Activated CD8-positive, alpha-beta memory T cell treated with anti-CD3 and anti-CD28 coated beads for 24 hours (primary cell): ENCODE measurements around the gene SP3.

Source experiments
- DNase-seq: peaks from one replicate; pipeline ENCODE4 v3.0.0-alpha.2; 2020

Gene SP3

DNA sequence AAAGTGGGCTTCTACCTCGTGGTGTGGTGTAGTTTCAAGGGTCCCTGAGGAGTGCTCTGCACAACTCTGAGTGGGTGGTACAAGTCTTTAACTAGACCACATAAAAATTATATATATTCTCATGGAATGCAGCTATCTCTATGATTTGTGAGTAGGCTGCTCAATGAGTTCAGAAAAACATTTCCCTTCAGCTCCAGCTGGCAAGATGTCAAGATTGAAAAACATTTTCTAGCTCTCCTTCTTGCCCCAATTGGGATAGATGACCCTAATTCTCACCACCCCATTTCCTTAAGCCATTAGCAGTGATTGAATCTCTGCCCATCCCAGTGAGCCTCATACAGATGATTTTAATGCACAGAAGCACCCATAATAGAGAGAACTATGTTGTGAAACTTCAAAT lies 28.3 kb upstream of the SP3 start:
- DNase-seq: no peak

DNA sequence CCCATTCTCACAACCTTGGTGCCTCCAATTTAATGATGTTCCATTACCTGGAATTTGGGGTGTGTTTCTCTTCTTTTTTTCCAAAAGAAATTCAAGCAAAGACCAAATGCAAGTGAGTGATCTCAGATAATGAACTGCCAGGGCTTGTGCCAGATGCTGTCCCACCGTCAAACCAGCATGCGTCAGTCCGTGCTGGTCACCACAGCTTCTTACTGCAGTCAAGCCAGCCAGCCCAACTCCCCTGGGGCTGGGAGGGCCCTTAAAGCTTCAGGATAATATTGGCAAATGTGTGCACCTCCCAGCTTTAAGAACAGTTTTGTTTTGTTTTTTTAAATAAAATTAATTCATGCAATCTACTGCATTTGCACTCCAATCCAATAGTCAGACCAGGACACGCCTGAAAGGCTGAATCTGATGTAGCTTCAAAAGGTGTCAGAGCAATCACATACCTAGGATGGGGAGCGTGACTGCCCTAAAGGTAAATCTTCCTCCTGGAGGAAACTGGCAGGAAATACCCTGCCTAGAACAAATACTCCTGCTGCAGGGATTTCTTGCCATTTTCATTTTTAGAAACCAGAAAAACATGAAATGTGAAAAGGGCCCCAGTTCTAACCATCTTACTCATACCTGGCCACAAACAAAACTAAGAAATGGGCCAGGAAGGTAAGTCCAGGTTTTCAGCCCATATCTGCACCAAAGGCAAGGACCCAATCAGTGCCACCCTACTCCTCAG lies 26.8 kb upstream of the SP3 start:
- no peak for DNase-seq

DNA sequence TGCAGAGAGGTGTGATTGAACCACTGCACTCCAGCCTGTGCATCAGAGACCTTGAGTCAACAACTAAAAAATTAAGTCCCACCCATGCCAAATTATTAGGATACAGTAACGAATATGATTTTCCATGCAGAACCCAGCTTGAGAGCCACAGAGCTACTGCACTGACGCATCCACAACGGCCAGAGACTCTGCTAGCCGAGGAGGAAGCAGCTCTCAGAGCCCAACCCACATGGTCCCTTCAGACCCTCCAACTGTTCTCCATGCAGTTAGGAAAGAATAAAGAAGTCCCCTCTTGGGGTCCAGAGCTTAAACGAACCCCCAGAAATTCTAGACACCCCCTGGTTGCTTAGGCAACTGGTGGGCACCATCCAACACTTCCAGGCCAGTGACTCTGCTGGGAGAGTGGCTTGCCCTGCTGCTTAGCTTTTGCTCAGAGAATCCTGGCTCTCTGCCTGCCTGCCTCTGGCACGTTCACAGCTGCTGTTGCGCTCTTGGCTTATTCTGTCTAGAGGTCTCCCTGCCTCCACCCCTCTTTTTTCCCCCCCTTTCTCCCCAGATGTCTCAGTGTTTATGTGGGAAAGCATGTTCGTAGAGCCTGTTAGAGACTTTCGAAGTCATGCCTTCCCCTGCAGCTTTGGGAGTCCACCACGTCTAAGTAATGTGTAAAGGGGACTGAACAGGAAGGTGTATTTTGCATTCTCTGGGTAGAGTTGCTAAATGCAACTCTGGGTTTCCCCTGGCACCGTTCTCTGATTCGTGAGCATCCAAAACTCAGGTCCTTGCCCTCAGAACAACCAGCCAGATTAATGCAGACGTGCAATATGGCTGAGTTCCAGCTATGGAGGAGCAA lies 26.0 kb upstream of the SP3 start:
- DNase-seq: no peak

DNA sequence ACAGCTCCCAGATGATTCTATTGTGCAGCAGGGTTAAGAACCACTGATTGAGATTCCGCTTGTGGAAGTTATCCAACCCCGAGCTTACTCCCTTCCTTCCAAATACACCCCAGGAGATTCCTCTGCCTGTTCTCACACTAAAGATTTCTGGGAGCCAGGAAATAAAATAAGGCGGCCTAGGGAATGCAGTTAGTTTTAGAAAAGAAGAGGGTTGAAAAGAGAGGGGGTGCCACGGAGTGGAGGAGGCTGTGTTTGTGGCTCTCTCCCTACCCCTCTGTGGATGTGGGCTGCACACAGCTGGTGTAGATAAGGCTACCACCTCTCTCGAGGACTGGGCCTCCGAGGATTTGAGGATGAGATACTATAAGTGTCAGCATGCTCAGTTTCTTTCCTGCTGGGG lies 25.1 kb upstream of the SP3 start:
- DNase-seq: no peak

DNA sequence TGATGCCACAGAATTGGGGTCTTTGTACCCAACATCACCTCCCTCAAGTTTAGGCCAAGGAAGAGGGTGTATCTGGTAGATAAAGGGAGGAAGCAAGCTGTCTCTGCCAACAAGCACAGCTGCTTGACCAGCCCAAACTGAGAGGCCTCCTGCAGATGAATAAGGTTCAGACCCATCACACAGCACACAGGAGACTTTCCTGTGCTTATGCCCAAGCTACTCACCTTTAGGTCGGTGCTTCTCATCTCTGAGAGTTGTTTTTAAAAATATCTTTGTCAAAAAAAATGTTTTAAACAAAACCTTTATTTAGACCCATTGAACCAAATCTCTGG lies 24.7 kb upstream of the SP3 start:
- DNase-seq: no peak

DNA sequence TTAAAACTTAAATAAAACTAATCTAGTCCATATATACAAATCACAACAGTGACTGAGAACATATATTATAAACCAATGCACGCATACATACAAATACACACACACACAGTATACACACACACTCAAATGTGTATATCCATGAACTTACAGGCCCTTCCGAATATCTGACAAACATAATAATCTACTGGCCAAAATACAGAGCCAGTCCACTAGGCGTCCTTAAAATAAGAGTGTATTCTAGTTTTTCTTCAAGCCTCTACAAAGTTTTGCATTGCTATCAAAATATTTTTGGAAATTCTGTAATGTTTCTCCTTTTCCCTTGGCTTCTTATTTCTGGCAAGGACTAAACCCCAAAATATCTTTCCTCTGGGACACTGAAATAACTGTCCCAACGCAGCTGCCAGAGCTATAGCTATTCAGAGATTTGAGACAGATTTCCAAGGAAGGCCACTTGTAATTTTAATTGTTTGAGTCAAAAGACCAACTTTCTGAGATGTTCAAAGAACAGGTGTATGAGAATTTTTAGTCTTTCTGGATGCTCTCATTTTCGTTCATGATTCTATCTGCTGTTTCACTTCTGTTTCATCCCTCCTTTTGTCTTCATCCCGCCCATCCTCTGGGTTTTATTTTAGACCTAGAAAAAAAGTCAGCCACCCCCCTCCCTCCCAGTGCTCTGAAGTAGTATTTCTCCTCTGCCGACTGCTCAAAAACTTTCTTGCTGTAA lies 24.1 kb upstream of the SP3 start:
- DNase-seq: no peak

DNA sequence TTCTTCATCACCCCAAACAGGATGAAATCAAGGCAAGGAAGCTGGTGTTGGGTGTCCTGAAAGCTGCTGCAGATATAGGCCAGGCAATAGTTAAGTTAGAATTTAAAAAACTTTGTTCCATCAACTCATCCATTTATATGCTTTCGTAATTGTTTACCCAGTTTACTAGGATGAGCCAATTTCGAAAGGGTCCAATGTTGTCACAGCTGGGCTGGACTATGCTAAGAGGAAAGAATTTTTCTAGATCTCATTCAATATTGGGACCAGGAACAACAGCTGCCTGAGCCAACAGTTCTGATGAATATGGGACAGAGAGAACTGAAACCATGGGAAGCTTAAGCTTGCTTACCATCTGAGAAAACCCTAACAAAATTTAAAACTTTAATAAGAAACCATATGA lies 21.6 kb upstream of the SP3 start:
- no peak for DNase-seq

DNA sequence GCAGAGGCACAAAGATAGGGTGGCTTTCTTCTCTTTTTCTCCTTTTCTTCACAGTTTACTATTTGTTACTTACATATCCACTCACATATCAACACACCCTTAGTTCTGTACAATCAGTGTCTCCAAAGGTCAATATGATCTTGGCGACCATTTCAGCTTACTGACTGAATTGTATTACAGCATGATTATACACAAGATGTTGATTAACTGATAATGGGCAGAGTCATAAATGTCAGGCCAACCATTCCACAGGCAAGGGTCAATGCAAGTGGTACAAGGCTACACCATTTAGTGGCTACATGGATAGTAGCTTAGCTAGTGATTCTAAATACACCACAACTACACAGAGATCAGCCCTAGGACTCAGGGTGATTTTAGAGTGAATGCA lies 20.4 kb upstream of the SP3 start:
- no peak for DNase-seq

DNA sequence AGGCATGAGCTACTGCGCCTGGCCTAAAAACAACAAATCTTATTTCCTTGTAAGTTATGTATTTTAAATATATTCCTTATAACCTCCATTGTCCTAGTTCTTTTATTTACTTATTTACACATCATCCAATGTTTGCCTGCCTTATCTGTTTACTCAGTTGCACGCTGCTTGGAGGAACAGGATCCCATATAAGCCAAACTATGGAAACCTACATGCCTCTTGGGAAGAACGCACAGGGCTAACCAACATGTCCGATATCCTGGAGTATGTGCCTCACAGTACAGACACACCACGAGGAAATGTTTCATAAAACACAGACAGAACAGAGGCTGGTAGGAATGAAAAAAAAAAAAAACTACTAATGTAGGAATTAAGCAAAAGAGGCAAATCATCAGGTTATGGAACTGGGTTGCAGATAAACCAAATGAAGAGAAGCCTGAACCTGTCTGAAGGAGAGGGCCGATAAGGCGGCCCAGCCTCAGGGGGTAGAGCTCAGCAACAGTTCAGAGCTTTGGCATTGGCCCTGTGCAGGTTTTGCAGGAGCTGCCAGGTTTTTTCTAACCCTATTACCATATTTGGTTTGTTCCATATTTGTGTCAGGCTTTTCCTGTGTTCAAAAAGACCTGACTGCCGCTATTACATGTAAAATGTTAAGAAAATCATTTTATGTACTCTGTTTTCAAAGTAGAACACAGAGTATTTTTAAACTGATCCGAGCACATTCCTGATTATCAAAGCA lies 19.9 kb upstream of the SP3 start:
- no peak for DNase-seq

DNA sequence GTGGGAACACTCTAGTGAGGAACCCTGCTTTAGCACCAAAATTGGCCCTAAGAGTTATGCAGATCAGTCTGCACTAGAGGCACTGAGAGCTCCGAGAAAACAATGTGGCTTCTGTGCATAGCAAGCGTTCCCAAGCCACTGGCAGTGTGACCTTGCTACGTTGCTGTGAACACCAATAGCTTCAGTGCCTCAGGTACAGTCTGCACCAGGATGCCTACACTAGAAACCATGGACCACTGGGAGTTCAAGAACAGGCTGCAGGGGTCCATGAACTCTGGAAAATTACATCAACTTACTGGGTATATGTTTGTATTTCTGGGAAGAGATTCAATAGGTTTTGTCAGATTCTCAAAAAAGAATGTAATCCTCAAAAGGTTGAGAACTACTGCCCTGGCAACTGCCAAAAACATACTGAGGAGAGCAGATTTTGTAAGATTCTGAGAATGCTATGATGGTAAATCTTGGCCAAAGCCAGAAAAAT lies 18.3 kb upstream of the SP3 start:
- no peak for DNase-seq

DNA sequence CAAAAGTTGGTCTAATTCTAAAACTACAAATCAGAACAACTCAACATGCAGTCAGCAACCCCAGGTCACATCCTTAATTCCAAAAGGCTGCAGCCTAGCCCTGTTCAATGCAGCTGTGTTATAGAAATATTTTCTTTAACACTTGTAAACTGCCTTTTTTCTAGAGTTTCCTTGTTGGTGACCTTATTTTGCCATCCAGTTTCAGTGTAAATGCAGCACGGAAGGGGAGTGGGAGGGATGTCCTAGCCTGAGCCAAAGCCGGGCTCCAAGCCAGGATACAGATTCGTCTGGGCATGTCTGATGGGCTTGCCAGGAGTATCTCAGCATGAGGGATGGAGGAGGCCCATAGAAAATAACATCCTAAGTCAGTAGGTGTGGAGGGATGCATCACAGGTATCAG lies 17.7 kb upstream of the SP3 start:
- DNase-seq: no peak

DNA sequence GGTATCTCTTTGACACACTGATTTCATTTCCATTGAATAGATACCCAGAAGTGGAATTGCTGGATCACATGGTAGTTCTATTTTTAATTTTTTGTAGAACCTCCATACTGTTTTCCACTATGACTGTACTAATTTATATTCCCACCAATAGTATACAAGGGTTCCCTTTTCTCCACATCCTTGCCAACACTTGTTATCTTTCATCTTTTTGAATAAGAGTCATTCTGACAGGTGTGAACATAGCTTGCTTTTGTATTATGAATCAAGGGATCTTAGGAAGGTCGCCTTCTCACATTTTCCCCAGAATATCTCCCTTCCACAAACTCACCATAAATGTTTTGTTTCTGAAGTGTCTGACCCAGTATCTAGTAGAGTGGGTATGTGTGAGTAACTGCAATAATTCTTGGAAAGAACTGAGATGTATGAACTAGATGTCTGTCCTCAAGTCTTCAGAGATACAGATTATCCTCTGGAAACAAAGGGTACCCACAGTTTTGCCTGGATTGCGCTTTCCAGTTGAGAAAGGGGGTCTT lies 17.1 kb upstream of the SP3 start:
- no peak for DNase-seq

DNA sequence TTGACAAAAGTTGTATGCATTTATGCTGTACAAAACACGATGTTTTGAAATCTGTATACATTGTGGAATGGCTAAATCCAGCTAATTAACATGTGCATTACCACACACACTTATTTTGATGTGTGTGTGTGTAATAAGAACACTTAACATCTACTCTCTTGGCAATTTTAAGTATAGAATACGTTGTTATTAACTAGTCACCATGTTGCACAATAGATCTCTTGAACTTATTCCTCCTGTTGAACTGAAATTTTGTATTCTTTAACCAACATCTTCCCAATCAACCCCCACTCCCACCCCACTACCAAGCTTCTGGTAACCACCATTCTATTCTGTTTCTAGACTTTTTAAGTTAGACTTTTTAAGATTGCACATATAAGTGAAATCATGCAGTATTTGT lies 16.3 kb upstream of the SP3 start:
- DNase-seq: no peak

DNA sequence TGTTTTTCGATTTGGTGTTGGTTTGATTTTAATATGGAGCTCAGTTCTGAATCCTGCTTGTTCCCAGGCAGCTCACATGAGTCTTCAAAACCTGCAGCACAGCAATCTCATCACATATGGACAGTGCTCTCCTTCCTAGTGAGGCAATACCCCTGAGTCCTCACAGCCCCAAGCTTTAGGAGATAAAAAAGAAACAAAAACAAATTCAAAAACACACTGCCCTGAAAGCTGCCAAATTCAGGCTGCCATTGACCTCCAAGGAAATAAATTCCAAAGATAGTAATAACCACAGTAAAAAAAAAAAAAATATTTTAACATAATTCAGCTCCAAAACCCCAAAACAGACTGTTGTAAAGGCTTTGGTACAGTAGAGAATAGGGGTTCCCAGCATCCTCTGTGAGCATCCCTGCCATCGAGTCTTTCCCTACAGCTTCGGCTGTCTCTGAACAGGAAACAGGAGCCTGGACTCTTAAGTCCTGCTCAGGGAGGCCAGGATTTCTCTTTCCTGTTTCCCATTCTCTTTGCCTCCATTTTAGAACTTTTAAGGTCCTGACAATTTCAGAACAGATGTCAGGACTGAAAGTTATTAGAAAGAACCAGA lies 14.7 kb upstream of the SP3 start:
- no peak for DNase-seq

DNA sequence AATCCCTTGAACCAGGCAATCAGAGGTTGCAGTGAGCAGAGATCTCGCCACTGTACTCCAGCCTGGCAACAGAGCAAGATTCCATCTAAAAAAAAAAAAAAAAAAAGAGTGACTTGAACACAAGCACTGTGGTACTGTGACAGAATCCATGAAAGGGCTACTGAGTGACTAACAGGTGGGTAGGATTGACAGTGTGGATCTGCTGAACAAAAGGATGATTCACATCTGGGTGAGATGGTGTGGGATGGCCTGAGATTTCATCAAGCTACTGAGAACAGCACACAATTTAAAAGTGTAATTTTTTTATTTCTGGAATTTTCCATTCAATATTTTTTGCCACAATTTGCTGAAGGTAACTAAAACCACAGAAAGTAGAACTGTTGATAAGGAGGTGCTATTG lies 13.3 kb upstream of the SP3 start:
- DNase-seq: no peak

DNA sequence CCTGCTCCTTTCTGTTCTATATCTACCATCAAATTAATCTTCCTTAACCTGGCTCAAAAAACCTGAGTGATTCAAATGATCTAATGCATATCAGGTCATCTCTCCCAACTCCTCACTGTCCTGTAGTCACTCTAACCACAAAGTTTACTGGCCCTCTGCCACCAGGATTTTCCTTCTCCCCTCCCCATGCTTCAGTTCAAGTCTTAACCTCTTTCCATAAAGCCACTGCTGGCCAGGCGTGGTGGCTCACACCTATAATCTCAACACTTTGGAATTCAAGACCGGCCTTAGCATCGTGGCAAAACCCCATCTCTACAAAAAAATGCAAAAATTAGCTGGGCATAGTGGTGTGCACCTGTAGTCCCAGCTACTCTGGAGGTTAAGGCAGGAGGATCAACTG lies 7.5 kb upstream of the SP3 start:
- DNase-seq: no peak

DNA sequence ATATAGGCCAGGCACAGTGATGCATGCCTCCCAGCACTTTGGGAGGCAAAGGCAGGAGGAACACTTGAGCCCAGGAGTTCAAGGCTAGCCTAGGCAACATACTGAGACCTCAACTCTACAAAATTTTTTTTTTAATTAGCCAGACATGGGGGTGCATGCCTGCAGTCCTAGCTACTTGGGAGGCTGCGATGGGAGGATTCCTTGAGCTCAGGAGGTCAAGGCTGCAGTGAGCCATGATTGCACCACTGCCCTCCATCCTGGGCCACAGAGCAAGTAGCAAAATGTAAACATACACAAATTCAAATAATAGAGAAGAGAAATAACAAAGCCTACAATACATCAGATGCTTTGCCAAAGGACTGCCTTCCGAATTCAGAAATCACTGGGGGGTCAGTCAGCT lies 7.0 kb upstream of the SP3 start:
- no peak for DNase-seq

DNA sequence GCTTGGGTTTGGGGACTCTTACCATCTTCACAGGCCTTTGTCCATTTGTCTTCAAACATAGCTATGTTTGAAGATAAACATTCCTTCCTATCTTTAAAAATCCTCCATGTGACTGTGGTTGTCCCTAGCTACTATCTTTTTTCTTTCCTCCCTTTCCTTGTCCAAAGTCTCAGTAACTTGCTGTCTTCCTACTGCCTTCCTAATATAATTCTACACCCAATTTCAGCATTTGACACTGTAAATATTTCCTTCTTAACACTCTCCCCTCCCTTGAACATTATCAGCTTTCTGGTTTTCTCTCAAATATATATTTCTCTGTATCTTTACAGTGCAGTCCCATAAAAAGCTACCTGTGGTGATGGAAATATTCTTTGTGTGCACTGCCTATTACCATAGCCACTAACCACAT lies 5.3 kb upstream of the SP3 start:
- DNase-seq: no peak

DNA sequence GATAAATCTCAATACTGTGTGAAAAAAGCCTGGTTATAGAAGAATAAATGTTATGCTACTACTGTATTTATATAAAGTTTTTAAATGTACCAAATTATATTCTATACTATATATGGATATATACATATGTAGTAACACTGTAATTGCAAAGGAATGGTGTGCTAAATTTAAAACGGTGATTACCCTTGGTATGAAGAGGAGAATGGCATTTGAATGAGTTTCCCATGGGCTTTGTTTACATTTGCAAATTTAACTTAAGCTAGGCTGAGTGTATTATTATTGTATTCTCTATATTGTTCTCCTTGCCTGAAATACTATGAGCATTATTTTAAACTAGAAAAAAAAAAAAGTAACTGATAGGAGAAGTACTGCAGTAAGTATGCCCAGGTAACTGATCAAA lies 4.7 kb upstream of the SP3 start:
- DNase-seq: no peak

DNA sequence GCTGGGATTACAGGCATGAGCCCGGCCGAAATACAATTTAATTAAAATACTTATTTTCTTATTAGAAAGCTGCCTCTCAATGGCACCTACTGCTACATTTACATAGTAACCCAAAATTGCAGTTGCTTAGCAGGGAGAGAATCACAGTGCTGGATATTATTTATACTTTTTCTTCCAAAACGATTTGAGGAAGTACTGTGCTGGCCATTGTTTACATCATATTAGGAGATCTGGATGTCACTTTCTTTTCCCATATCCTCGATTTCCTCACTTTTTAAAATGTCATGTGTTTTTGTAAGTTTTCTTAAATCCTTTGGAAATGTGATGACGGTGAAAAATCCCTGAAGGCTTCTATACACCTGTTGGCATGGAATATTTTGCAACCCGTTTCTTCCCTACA lies 3.4 kb upstream of the SP3 start:
- DNase-seq: no peak

DNA sequence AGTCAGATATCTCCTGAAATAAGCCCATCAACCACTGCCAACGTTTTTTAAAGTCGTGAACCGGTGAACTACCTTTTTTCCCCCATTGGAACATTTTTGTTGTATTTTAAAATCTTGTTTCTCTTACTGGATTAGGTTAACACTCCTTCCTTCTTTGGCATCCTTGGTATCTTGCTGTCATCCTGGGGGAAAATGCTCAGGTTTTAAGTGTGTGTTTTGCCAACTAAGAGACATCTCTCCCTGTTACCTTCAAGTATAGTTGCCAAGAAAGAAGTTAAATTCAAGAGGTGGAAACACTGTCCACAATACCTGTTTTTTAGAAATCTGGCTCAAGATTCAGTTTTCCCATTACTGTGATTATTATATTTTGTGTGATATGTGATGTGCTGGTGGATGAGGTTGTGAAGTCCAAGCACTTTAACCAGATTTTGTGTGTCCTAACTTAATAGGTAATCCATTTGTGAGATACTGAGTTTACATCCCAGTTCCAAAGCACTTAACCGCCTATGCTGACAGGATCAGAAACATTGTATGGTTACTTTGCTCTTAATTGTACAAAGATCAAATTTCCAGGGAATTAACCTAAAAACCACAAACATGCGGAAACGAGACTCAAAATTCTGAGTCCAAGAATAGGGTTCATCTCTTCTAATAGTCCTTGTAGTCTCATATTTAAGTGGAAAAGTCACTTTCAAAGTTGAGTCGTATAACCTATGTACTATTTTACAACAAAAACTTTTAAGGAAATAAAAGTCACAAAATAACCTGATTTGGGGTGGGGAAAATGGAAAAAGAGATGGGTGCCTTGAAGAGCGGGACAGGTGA lies 1.3 kb upstream of the SP3 start:
- DNase-seq: no peak
